B cell (primary cell): ENCODE data around the gene SHC2. TPM values are rescaled to one million over a fixed set of nuclear protein-coding genes. Genes with fewer than 3 reads are reported as not detected.
"Not testable (repeated sequence)": the region's sequence is repeated elsewhere in the genome, so short reads cannot be mapped to it uniquely, and the experiment has no call there.

Experiments
- ATAC-seq: fragments of 200-7000 bp; cut with Tn5 transposase; one replicate; pipeline ENCODE4 v1.10.0; 2021; ENCODE audit warnings: low read depth, mild to moderate bottlenecking, moderate number of reproducible peaks, moderate library complexity
- CTCF ChIA-PET: fragments of 350-600 bp; sonication (Branson Sonifier 250); formaldehyde crosslinking; loops from one replicate; lab custom pipeline; 2021; ENCODE audit warnings: antibody characterized with exemption, inconsistent platforms; lab: Charles Lee
- POLR2A ChIA-PET: fragments of 350-600 bp; sonication (Branson Sonifier 250); formaldehyde crosslinking; loops from one replicate; lab custom pipeline; 2021; ENCODE audit warnings: antibody characterized with exemption; lab: Charles Lee
- DNase-seq: peaks from one replicate; pipeline ENCODE4 v3.0.0; 2013
- H2AFZ ChIP-seq: 2 replicates; pipeline ENCODE4 v1.6.1; 2012; ENCODE audit warnings: mild to moderate bottlenecking, low read depth, low read length; ENCODE audit not compliant: insufficient read depth, poor library complexity, severe bottlenecking
- H3K27ac ChIP-seq, 2 donors: 1 replicate in 1 of 2; 2 replicates in 1 of 2; pipeline ENCODE4 v1.5.1; 2012 to 2013; ENCODE audit warnings: low read length in 2 of 2, mild to moderate bottlenecking in 2 of 2, moderate library complexity in 1 of 2
- H3K27me3 ChIP-seq, 4 experiments: fragments of 200-600 bp in 1 of 4; sonication (generic) in 1 of 4; replicated peaks in 1 of 4; 1 replicate in 2 of 4; 2 replicates in 2 of 4; pipeline versions ENCODE4 v1.6.1 to v1.7.0; 2013 to 2016; ENCODE audit warnings: low read length in 3 of 4, mild to moderate bottlenecking in 2 of 4, mixed read lengths in 1 of 4, moderate library complexity in 1 of 4; ENCODE audit not compliant: insufficient read depth in 4 of 4, control insufficient read depth in 3 of 4; ENCODE audit errors: control extremely low read depth in 1 of 4
- H3K36me3 ChIP-seq, 2 experiments: replicated peaks in 1 of 2; 1 replicate in 1 of 2; 2 replicates in 1 of 2; pipeline versions ENCODE4 v1.6.1 to v1.7.1; 2013; ENCODE audit warnings: low read length in 1 of 2; ENCODE audit not compliant: insufficient read depth in 2 of 2, control insufficient read depth in 1 of 2; ENCODE audit errors: control extremely low read depth in 1 of 2, extremely low read depth in 1 of 2
- H3K4me1 ChIP-seq, 2 donors: fragments of 200-600 bp in 1 of 2; sonication (generic) in 1 of 2; 1 replicate in 1 of 2; 2 replicates in 1 of 2; pipeline versions ENCODE4 v1.5.1 to v1.6.1; 2013 to 2017; ENCODE audit warnings: low read length in 2 of 2; ENCODE audit not compliant: control insufficient read depth in 2 of 2, insufficient read depth in 2 of 2
- H3K4me2 ChIP-seq: replicated peaks from 2 replicates; pipeline ENCODE3; 2012; ENCODE audit warnings: mild to moderate bottlenecking, low read depth, low read length; ENCODE audit not compliant: poor library complexity, severe bottlenecking
- H3K4me3 ChIP-seq, 5 experiments: fragments of 200-600 bp in 1 of 5; sonication (generic) in 1 of 5; 1 replicate in 3 of 5; 2 replicates in 2 of 5; pipeline versions ENCODE4 v1.5.1 to v1.7.0; 2011 to 2016; ENCODE audit warnings: low read length in 4 of 5, mild to moderate bottlenecking in 4 of 5, low read depth in 2 of 5, control low read depth in 1 of 5, moderate library complexity in 1 of 5; ENCODE audit not compliant: insufficient read depth in 1 of 5; ENCODE audit errors: control extremely low read depth in 1 of 5, extremely low read depth in 1 of 5
- H3K79me2 ChIP-seq: fragments of 200-600 bp; sonication (generic); one replicate; pipeline ENCODE4 v1.6.0; 2016; ENCODE audit warnings: low read length; ENCODE audit not compliant: control insufficient read depth, insufficient read depth
- H3K9ac ChIP-seq: fragments of 200-600 bp; sonication (generic); 2 replicates; pipeline ENCODE4 v1.6.1; 2017; ENCODE audit warnings: mild to moderate bottlenecking, low read length, moderate library complexity
- H3K9me3 ChIP-seq, 3 donors: one replicate each; pipeline versions ENCODE4 v1.6.1 to v1.7.1; 2013; ENCODE audit warnings: low read length in 2 of 3; ENCODE audit not compliant: control insufficient read depth in 2 of 3, insufficient read depth in 1 of 3; ENCODE audit errors: control extremely low read depth in 1 of 3
- H4K20me1 ChIP-seq: 2 replicates; pipeline ENCODE4 v1.6.0; 2012; ENCODE audit warnings: mild to moderate bottlenecking, low read length; ENCODE audit not compliant: insufficient read depth, control insufficient read depth, poor library complexity, severe bottlenecking
- H3K27ac Mint-ChIP-seq: one replicate; pipeline ENCODE4 v1.8.0; 2021; ENCODE audit warnings: mixed read lengths
- H3K27me3 Mint-ChIP-seq: one replicate; pipeline ENCODE4 v1.8.0; 2021; ENCODE audit warnings: mixed read lengths
- H3K4me1 Mint-ChIP-seq: one replicate; pipeline ENCODE4 v1.8.0; 2021; ENCODE audit warnings: mixed read lengths
- H3K4me3 Mint-ChIP-seq: one replicate; pipeline ENCODE4 v1.8.0; 2021; ENCODE audit warnings: mixed read lengths
- H3K9me3 Mint-ChIP-seq: one replicate; pipeline ENCODE4 v1.8.0; 2022; ENCODE audit warnings: mixed read lengths; ENCODE audit not compliant: insufficient read depth
- CTCF ChIP-seq: fragments of 200-600 bp; IDR thresholded peaks from one replicate; pipeline ENCODE4 v1.8.0; 2022; ENCODE audit warnings: antibody characterized with exemption, mild to moderate bottlenecking
- EZH2 ChIP-seq: IDR thresholded peaks from 2 replicates; pipeline ENCODE4 v1.6.1; 2012; ENCODE audit warnings: borderline replicate concordance, low read depth, mild to moderate bottlenecking, moderate library complexity, low read length; ENCODE audit not compliant: insufficient read depth, poor library complexity, severe bottlenecking
- WGBS: methylation state at CpG from one replicate; pipeline ENCODE4 v1.1.5; 2013; ENCODE audit warnings: missing lambda C conversion rate; ENCODE audit not compliant: insufficient coverage; 5-methylcytosine and 5-hydroxymethylcytosine counted together
- intact Hi-C: fragments of 100-400 bp; cut with micrococcal nuclease; formaldehyde crosslinking; loops from one replicate; pipeline ENCODE4 v1.10.0; 2022
- polyA plus RNA-seq: library from polyadenylated mRNA; depleted of rRNA; stranded (reverse); fragments of >200 nt; gene quantifications from 2 replicates; pipeline ENCODE4 v1.2.3, GENCODE V29; 2012
- total RNA-seq, 2 donors: library from RNA; stranded (reverse); fragments of 120-200 nt in 1 of 2; gene quantifications; 1 replicate in 1 of 2; 2 replicates in 1 of 2; pipeline versions ENCODE4 v1.2.3 to v1.2.4, GENCODE V29; 2013 to 2022

The SHC2 gene
- total and polyA plus RNA-seq, 2 donors (not counting 1 experiment from before 2014, with no cell fraction given), result 0.19 TPM; not detected in 1

GRCh38 chr19:395467-395866 lies 65.4 kb downstream of the SHC2 start:
- no peak overlapping the region for H2AFZ ChIP-seq
- TF ChIP-seq EZH2, result no peak
- no peak for TF ChIP-seq CTCF
- Mint-ChIP-seq H3K4me3 (no peak overlapping the region), H3K27me3 (no peaks in the 10 kb centered on the region), H3K27ac (no peak overlapping the region), H3K9me3 (no peaks in the 10 kb centered on the region), H3K4me1 (no peaks in the 10 kb centered on the region)
- H3K9me3 ChIP-seq, result peaks cover 0 to 28% (median 0%) of the 10 kb centered on the region in 3 donors
- no peaks in the 10 kb centered on the region for H3K36me3 ChIP-seq
- ATAC-seq (no peak), DNase-seq (no peak)
- H4K20me1 ChIP-seq, result no peaks in the 10 kb centered on the region
- H3K4me3 ChIP-seq, result no peak overlapping the region
- ChIA-PET POLR2A (no interaction called here), CTCF (no interaction called here)
- no peak overlapping the region for H3K9ac ChIP-seq
- intact Hi-C loops, result no loop called here
- H3K79me2 ChIP-seq, result no peaks in the 10 kb centered on the region
- 83% methylated on average over 5 of the region's 5 CpGs for WGBS
- no peaks in the 10 kb centered on the region for H3K4me1 ChIP-seq
- H3K4me2 ChIP-seq, result no peak overlapping the region
- H3K27me3 ChIP-seq, result peaks cover 0 to under 1% (median 0%) of the 10 kb centered on the region in 4 experiments
- H3K27ac ChIP-seq, result no peak overlapping the region

GRCh38 chr19:394857-395256 lies 66.0 kb downstream of the SHC2 start:
- H3K27ac Mint-ChIP-seq, H3K4me3 ChIP-seq, intact Hi-C loops, H3K36me3 ChIP-seq, DNase-seq, H3K4me3 Mint-ChIP-seq, H3K27me3 ChIP-seq, H3K9ac ChIP-seq, H3K9me3 Mint-ChIP-seq, ATAC-seq, H2AFZ ChIP-seq, H3K4me1 Mint-ChIP-seq, H3K79me2 ChIP-seq, H4K20me1 ChIP-seq, POLR2A ChIA-PET, H3K27me3 Mint-ChIP-seq, H3K4me1 ChIP-seq, H3K4me2 ChIP-seq, H3K27ac ChIP-seq, CTCF ChIA-PET: not testable (repeated sequence)
- 100% methylated on average over 1 of the region's 1 CpG for WGBS
- peaks cover 0 to 28% (median 0%) of the 10 kb centered on the region in 3 donors for H3K9me3 ChIP-seq

GRCh38 chr19:393560-393959 lies 67.3 kb downstream of the SHC2 start:
- POLR2A ChIA-PET, H3K4me3 Mint-ChIP-seq: not testable (repeated sequence)

More at GRCh38 chr19:393560-393959, 67.3 kb downstream of the SHC2 start:
- H4K20me1 ChIP-seq, H3K4me2 ChIP-seq, H3K4me1 ChIP-seq, CTCF ChIA-PET, H3K4me1 Mint-ChIP-seq, H3K36me3 ChIP-seq, H3K79me2 ChIP-seq, H3K9me3 Mint-ChIP-seq, H3K4me3 ChIP-seq, H3K9ac ChIP-seq, H3K27me3 ChIP-seq, H3K27me3 Mint-ChIP-seq, intact Hi-C loops, H3K27ac ChIP-seq, ATAC-seq, H2AFZ ChIP-seq, DNase-seq, H3K27ac Mint-ChIP-seq: not testable (repeated sequence)
- peaks cover 0 to 25% (median 0%) of the 10 kb centered on the region in 3 donors for H3K9me3 ChIP-seq
